22Rv1 (cell line): ENCODE data around the gene ADH1C.
"Not testable (repeated sequence)": the region's sequence is repeated elsewhere in the genome, so short reads cannot be mapped to it uniquely, and the experiment has no call there.

Experiments
- H3K27ac ChIP-seq: fragments of 450-650 bp; 2 replicates; pipeline ENCODE4 v1.5.1; 2017
- CTCF ChIP-seq: fragments of 450-650 bp; IDR thresholded peaks from 2 replicates; pipeline ENCODE4 v1.5.1; 2017; ENCODE audit warnings: mild to moderate bottlenecking
- ZFX ChIP-seq: fragments of 450-650 bp; IDR thresholded peaks from 2 replicates; pipeline ENCODE4 v1.6.1; 2017; ENCODE audit warnings: antibody characterized with exemption, borderline replicate concordance

Gene ADH1C

GRCh38 chr4:99351487-99351886 lies 1.1 kb downstream of the ADH1C start:
- H3K27ac ChIP-seq, result no peak overlapping the region
- no peak for TF ChIP-seq CTCF
- TF ChIP-seq ZFX, result no peak

GRCh38 chr4:99349338-99349737 lies 3.2 kb downstream of the ADH1C start:
- no peak for TF ChIP-seq ZFX
- no peak overlapping the region for H3K27ac ChIP-seq

- not testable (repeated sequence) for H3K27ac ChIP-seq
These were observed 9.9 kb downstream of the ADH1C start for GRCh38 chr4:99342624-99343023.

- H3K27ac ChIP-seq, result no peak overlapping the region
- TF ChIP-seq CTCF (no peak), ZFX (no peak)
These were observed 11.1 kb downstream of the ADH1C start for GRCh38 chr4:99341426-99341825.

GRCh38 chr4:99339172-99339571 lies 13.4 kb downstream of the ADH1C start:
- H3K27ac ChIP-seq, result no peak overlapping the region
- no peak for TF ChIP-seq CTCF
- no peak for TF ChIP-seq ZFX

GRCh38 chr4:99336553-99336952 lies 16.0 kb downstream of the ADH1C start:
- TF ChIP-seq CTCF (no peak), ZFX (no peak)
- no peak overlapping the region for H3K27ac ChIP-seq

- H3K27ac ChIP-seq, result no peak overlapping the region
- TF ChIP-seq CTCF (no peak), ZFX (no peak)
These were observed 17.7 kb downstream of the ADH1C start for GRCh38 chr4:99334880-99335279.

- TF ChIP-seq CTCF (no peak), ZFX (no peak)
- H3K27ac ChIP-seq, result no peak overlapping the region
These were observed 21.9 kb downstream of the ADH1C start for GRCh38 chr4:99330648-99331047.
